ENCODE measurements around the gene SUMF1.

Gene SUMF1

GRCh38 chr3:4380013-4380412 is 87.1 kb downstream of the SUMF1 start:
- no peak overlapping the region for H2BK120ac ChIP-seq (ENCODE audit: low read depth, low read length)
- H3K79me1 ChIP-seq (replicated peaks; ENCODE audit: low read length, poor library complexity, severe bottlenecking), result peaks cover 9% of the 10 kb centered on the region
- no peak overlapping the region for H3K4ac ChIP-seq (ENCODE audit: low read depth in 1 of 2, low read length in 2 of 2)
- H3K14ac ChIP-seq (ENCODE audit: low read length in 2 of 2), result no peak overlapping the region
- H2AFZ ChIP-seq (ENCODE audit: low read depth, low read length), result no peak overlapping the region
- H3K18ac ChIP-seq (ENCODE audit: low read depth in 1 of 2, low read length in 2 of 2), result no peak overlapping the region
- no peak overlapping the region for H4K91ac ChIP-seq (ENCODE audit: low read length)
- peaks cover 0 to 2% of the 10 kb centered on the region in 2 experiments for H3K36me3 ChIP-seq (ENCODE audit: control insufficient read depth in 1 of 2, insufficient read depth in 2 of 2, low read depth in 1 of 2, low read length in 2 of 2)
- H3K27ac ChIP-seq (ENCODE audit: low read length, poor library complexity, severe bottlenecking), result no peak overlapping the region
- no peaks in the 10 kb centered on the region for H3K9me3 ChIP-seq (ENCODE audit: control insufficient read depth, low read length)
- no peak overlapping the region for H2BK15ac ChIP-seq (ENCODE audit: low read depth, poor library complexity, severe bottlenecking)
- WGBS, result 95% methylated on average over 4 of the region's 4 CpGs
- H3K4me3 ChIP-seq (ENCODE audit: insufficient read depth in 1 of 2, low read depth in 1 of 2, low read length in 2 of 2), result no peak overlapping the region
- no peak for DNase-seq
- no peak overlapping the region for H3K23ac ChIP-seq (ENCODE audit: low read length in 2 of 2)
- H2BK12ac ChIP-seq (ENCODE audit: low read length in 2 of 2), result no peak overlapping the region
- H2AK5ac ChIP-seq (ENCODE audit: low read length, severe bottlenecking), result no peak overlapping the region
- no peaks in the 10 kb centered on the region for H3K27me3 ChIP-seq (ENCODE audit: control insufficient read depth in 1 of 2, insufficient read depth in 1 of 2, low read length in 2 of 2)
- H3K4me1 ChIP-seq (ENCODE audit: control insufficient read depth, insufficient read depth, low read depth, low read length), result no peaks in the 10 kb centered on the region
- no peak overlapping the region for H3K9ac ChIP-seq (ENCODE audit: low read length)
- H3K4me2 ChIP-seq (ENCODE audit: low read length, poor library complexity, severe bottlenecking), result no peak overlapping the region
- H4K8ac ChIP-seq (ENCODE audit: low read length), result no peak overlapping the region
- no peak overlapping the region for H2BK5ac ChIP-seq (ENCODE audit: low read depth, low read length, poor library complexity, severe bottlenecking)

GRCh38 chr3:4376499-4376898 is 90.6 kb downstream of the SUMF1 start:
- Histone ChIP-seq H2AK5ac (ENCODE audit: low read length, severe bottlenecking) (no peak overlapping the region), H2BK12ac (ENCODE audit: low read length in 2 of 2) (no peak overlapping the region), H3K4me1 (ENCODE audit: control insufficient read depth, insufficient read depth, low read depth, low read length) (no peaks in the 10 kb centered on the region), H3K4ac (ENCODE audit: low read depth in 1 of 2, low read length in 2 of 2) (no peak overlapping the region), H2BK15ac (ENCODE audit: low read depth, poor library complexity, severe bottlenecking) (no peak overlapping the region), H3K23ac (ENCODE audit: low read length in 2 of 2) (no peak overlapping the region), H3K27ac (ENCODE audit: low read length, poor library complexity, severe bottlenecking) (no peak overlapping the region), H3K79me1 (replicated peaks; ENCODE audit: low read length, poor library complexity, severe bottlenecking) (peaks cover 9% of the 10 kb centered on the region), H3K4me3 (ENCODE audit: insufficient read depth in 1 of 2, low read depth in 1 of 2, low read length in 2 of 2) (no peak overlapping the region), H3K4me2 (ENCODE audit: low read length, poor library complexity, severe bottlenecking) (no peak overlapping the region), H2AFZ (ENCODE audit: low read depth, low read length) (no peak overlapping the region), H4K91ac (ENCODE audit: low read length) (no peak overlapping the region), H3K36me3 (ENCODE audit: control insufficient read depth in 1 of 2, insufficient read depth in 2 of 2, low read depth in 1 of 2, low read length in 2 of 2) (peaks cover 0 to 20% of the 10 kb centered on the region in 2 experiments), H3K9ac (ENCODE audit: low read length) (no peak overlapping the region), H4K8ac (ENCODE audit: low read length) (no peak overlapping the region), H3K18ac (ENCODE audit: low read depth in 1 of 2, low read length in 2 of 2) (no peak overlapping the region), H3K14ac (ENCODE audit: low read length in 2 of 2) (no peak overlapping the region), H3K9me3 (ENCODE audit: control insufficient read depth, low read length) (peaks cover 22% of the 10 kb centered on the region), H2BK120ac (ENCODE audit: low read depth, low read length) (no peak overlapping the region), H2BK5ac (ENCODE audit: low read depth, low read length, poor library complexity, severe bottlenecking) (no peak overlapping the region), H3K27me3 (ENCODE audit: control insufficient read depth in 1 of 2, insufficient read depth in 1 of 2, low read length in 2 of 2) (no peaks in the 10 kb centered on the region)
- WGBS, result 63% methylated on average over 2 of the region's 2 CpGs
- no peak for DNase-seq

DNA sequence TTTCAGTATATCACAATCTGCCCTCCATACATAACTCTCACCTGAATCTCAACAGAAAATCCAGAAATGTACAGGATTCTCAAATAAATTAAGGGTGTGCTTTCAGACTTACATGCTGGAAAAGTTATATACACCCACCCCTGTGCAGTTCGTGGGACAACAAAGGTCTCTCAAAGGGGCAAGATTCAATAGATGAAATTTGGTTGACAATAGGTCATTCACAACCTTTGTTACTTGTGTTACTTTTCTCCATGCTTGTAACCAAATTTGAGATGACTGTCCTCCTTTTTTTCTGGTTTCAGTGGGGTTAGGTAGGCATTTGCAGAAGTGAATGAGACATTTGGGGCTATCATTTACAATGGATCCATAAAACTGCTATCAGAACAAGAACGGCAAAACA is 91.2 kb downstream of the SUMF1 start:
- Histone ChIP-seq H2AK5ac (ENCODE audit: low read length, severe bottlenecking) (no peak overlapping the region), H3K27me3 (ENCODE audit: control insufficient read depth in 1 of 2, insufficient read depth in 1 of 2, low read length in 2 of 2) (no peaks in the 10 kb centered on the region), H4K8ac (ENCODE audit: low read length) (no peak overlapping the region), H3K4me1 (ENCODE audit: control insufficient read depth, insufficient read depth, low read depth, low read length) (no peaks in the 10 kb centered on the region), H3K4me3 (ENCODE audit: insufficient read depth in 1 of 2, low read depth in 1 of 2, low read length in 2 of 2) (no peak overlapping the region), H3K4me2 (ENCODE audit: low read length, poor library complexity, severe bottlenecking) (no peak overlapping the region), H2BK5ac (ENCODE audit: low read depth, low read length, poor library complexity, severe bottlenecking) (no peak overlapping the region), H3K23ac (ENCODE audit: low read length in 2 of 2) (no peak overlapping the region), H4K91ac (ENCODE audit: low read length) (no peak overlapping the region), H3K79me1 (replicated peaks; ENCODE audit: low read length, poor library complexity, severe bottlenecking) (peaks cover 9% of the 10 kb centered on the region), H2BK12ac (ENCODE audit: low read length in 2 of 2) (no peak overlapping the region), H3K36me3 (ENCODE audit: control insufficient read depth in 1 of 2, insufficient read depth in 2 of 2, low read depth in 1 of 2, low read length in 2 of 2) (peaks cover 0 to 20% of the 10 kb centered on the region in 2 experiments), H3K14ac (ENCODE audit: low read length in 2 of 2) (no peak overlapping the region), H2BK120ac (ENCODE audit: low read depth, low read length) (no peak overlapping the region), H3K4ac (ENCODE audit: low read depth in 1 of 2, low read length in 2 of 2) (no peak overlapping the region), H3K9me3 (ENCODE audit: control insufficient read depth, low read length) (peaks cover 22% of the 10 kb centered on the region), H3K18ac (ENCODE audit: low read depth in 1 of 2, low read length in 2 of 2) (no peak overlapping the region), H3K9ac (ENCODE audit: low read length) (no peak overlapping the region), H2BK15ac (ENCODE audit: low read depth, poor library complexity, severe bottlenecking) (no peak overlapping the region), H2AFZ (ENCODE audit: low read depth, low read length) (no peak overlapping the region), H3K27ac (ENCODE audit: low read length, poor library complexity, severe bottlenecking) (no peak overlapping the region)
- DNase-seq, result no peak
- WGBS, result 81% methylated on average over 2 of the region's 2 CpGs

DNA sequence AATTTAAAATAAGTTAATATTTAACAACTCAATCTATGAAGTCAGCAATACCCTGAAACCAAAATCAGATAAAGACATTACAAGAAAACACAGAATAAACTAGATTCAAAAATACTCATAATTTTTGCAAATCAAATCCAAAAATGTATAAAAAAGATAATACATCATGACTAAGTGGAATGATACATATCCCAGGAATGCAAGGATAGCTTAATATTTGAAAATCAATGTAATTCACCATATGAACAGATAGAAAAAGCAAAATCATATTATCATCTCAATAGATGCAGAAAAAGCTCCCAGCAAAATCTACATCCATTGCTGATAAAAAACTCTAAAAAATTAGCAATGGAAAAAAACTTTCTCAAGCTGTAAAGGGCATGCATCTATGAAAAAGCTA is 93.4 kb downstream of the SUMF1 start:
- H3K4me1 ChIP-seq (ENCODE audit: control insufficient read depth, insufficient read depth, low read depth, low read length), result no peaks in the 10 kb centered on the region
- H3K14ac ChIP-seq (ENCODE audit: low read length in 2 of 2), result no peak overlapping the region

More for the DNA sequence above, 93.4 kb downstream of the SUMF1 start:
- no peak overlapping the region for H2BK12ac ChIP-seq (ENCODE audit: low read length in 2 of 2)
- no peak overlapping the region for H2BK120ac ChIP-seq (ENCODE audit: low read depth, low read length)
- H4K91ac ChIP-seq (ENCODE audit: low read length), result no peak overlapping the region
- H3K9me3 ChIP-seq (ENCODE audit: control insufficient read depth, low read length), result peaks cover 22% of the 10 kb centered on the region
- no peak overlapping the region for H3K9ac ChIP-seq (ENCODE audit: low read length)
- no peak overlapping the region for H3K4me3 ChIP-seq (ENCODE audit: insufficient read depth in 1 of 2, low read depth in 1 of 2, low read length in 2 of 2)
- no peak overlapping the region for H3K23ac ChIP-seq (ENCODE audit: low read length in 2 of 2)
- H3K27ac ChIP-seq (ENCODE audit: low read length, poor library complexity, severe bottlenecking), result no peak overlapping the region
- H3K18ac ChIP-seq (ENCODE audit: low read depth in 1 of 2, low read length in 2 of 2), result no peak overlapping the region
- no peak overlapping the region for H2AFZ ChIP-seq (ENCODE audit: low read depth, low read length)
- peaks cover 3% of the 10 kb centered on the region for H3K79me1 ChIP-seq (replicated peaks; ENCODE audit: low read length, poor library complexity, severe bottlenecking)
- H3K4me2 ChIP-seq (ENCODE audit: low read length, poor library complexity, severe bottlenecking), result no peak overlapping the region
- no peak overlapping the region for H2AK5ac ChIP-seq (ENCODE audit: low read length, severe bottlenecking)
- no peaks in the 10 kb centered on the region for H3K27me3 ChIP-seq (ENCODE audit: control insufficient read depth in 1 of 2, insufficient read depth in 1 of 2, low read length in 2 of 2)
- H3K4ac ChIP-seq (ENCODE audit: low read depth in 1 of 2, low read length in 2 of 2), result no peak overlapping the region
- peaks cover 0 to 17% of the 10 kb centered on the region in 2 experiments for H3K36me3 ChIP-seq (ENCODE audit: control insufficient read depth in 1 of 2, insufficient read depth in 2 of 2, low read depth in 1 of 2, low read length in 2 of 2)
- H4K8ac ChIP-seq (ENCODE audit: low read length), result no peak overlapping the region
- DNase-seq, result no peak
- no peak overlapping the region for H2BK5ac ChIP-seq (ENCODE audit: low read depth, low read length, poor library complexity, severe bottlenecking)
- H2BK15ac ChIP-seq (ENCODE audit: low read depth, poor library complexity, severe bottlenecking), result no peak overlapping the region
